GM12872 (cell line): ENCODE measurements around the gene RPL10A.

Source experiments
- CTCF ChIP-seq: IDR thresholded peaks from 3 replicates; pipeline ENCODE4 v1.5.1; 2011; ENCODE audit warnings: low read depth, mild to moderate bottlenecking, low read length, moderate library complexity; ENCODE audit not compliant: insufficient read depth

RPL10A gene

GRCh38 chr6:35491558-35492257 lies 23.5 kb downstream of the RPL10A start:
- TF ChIP-seq CTCF, result no peak

GRCh38 chr6:35492258-35492973 lies 24.2 kb downstream of the RPL10A start:
- TF ChIP-seq CTCF, result no peak

- TF ChIP-seq CTCF, result no peak
Measured at GRCh38 chr6:35492974-35493284, 24.7 kb downstream of the RPL10A start.

GRCh38 chr6:35493307-35493983 lies 25.2 kb downstream of the RPL10A start:
- TF ChIP-seq CTCF, result no peak

- TF ChIP-seq CTCF, result no peak
Measured at GRCh38 chr6:35494161-35494563, 26.0 kb downstream of the RPL10A start.

GRCh38 chr6:35495258-35496035 lies 27.2 kb downstream of the RPL10A start:
- TF ChIP-seq CTCF, result no peak
